Pulmonary artery endothelial cell (primary cell): ENCODE data around the gene SPATA17. TPM values are rescaled to one million over a fixed set of nuclear protein-coding genes. Genes with fewer than 3 reads are reported as not detected.
"Not testable (repeated sequence)": the region's sequence is repeated elsewhere in the genome, so short reads cannot be mapped to it uniquely, and the experiment has no call there.

Experiments used
- DNase-seq: peaks from one replicate; pipeline ENCODE4 v3.0.0-alpha.2; 2011; ENCODE audit warnings: low read depth, low spot score
- total RNA-seq: library from RNA; depleted of rRNA; stranded (reverse); fragments of >200 nt; gene quantifications from 2 replicates; pipeline ENCODE4 v1.2.3, GENCODE V29; 2014

Gene SPATA17
- 0.07 TPM in 1 of 2 replicates, not detected in the other for total RNA-seq

- DNase-seq, result peak; percentile 74
These were observed at the start of gene SPATA17, which contains the start of gene GPATCH2 for GRCh38 chr1:217630711-217631591. TSS of gene SPATA17 (plus strand) at chr1:217631344. CDS start at chr1:217631379, 35 bp downstream. TSS of gene GPATCH2 (minus strand) at chr1:217631090. CDS start at chr1:217630971, 119 bp downstream.

GRCh38 chr1:217584286-217584811 lies 46.8 kb upstream of the SPATA17 start:
- DNase-seq, result not testable (repeated sequence)

- no peak for DNase-seq
These were observed 45.6 kb upstream of the SPATA17 start for GRCh38 chr1:217585577-217585976.

GRCh38 chr1:217586586-217586985 lies 44.6 kb upstream of the SPATA17 start:
- no peak for DNase-seq

- DNase-seq, result no peak
These were observed 40.5 kb upstream of the SPATA17 start for GRCh38 chr1:217590598-217590997.

GRCh38 chr1:217599154-217599553 lies 32.0 kb upstream of the SPATA17 start:
- DNase-seq, result no peak

GRCh38 chr1:217602380-217602779 lies 28.8 kb upstream of the SPATA17 start:
- no peak for DNase-seq

GRCh38 chr1:217605390-217605789 lies 25.8 kb upstream of the SPATA17 start:
- DNase-seq, result peak; percentile 3

GRCh38 chr1:217614200-217614712 lies 16.9 kb upstream of the SPATA17 start:
- DNase-seq, result no peak

GRCh38 chr1:217617126-217617525 lies 14.0 kb upstream of the SPATA17 start:
- no peak for DNase-seq

GRCh38 chr1:217620814-217621213 lies 10.3 kb upstream of the SPATA17 start:
- no peak for DNase-seq

GRCh38 chr1:217622042-217622441 lies 9.1 kb upstream of the SPATA17 start:
- no peak for DNase-seq

GRCh38 chr1:217626321-217626720 lies 4.8 kb upstream of the SPATA17 start:
- no peak for DNase-seq

GRCh38 chr1:217627431-217627830 lies 3.7 kb upstream of the SPATA17 start:
- DNase-seq, result no peak

GRCh38 chr1:217642455-217642854 lies 11.3 kb downstream of the SPATA17 start:
- DNase-seq, result no peak

GRCh38 chr1:217647791-217648190 lies 16.6 kb downstream of the SPATA17 start:
- DNase-seq, result no peak

- DNase-seq, result no peak
These were observed 19.5 kb downstream of the SPATA17 start for GRCh38 chr1:217650674-217651073.

GRCh38 chr1:217660353-217661062 lies 29.4 kb downstream of the SPATA17 start:
- DNase-seq, result no peak

- no peak for DNase-seq
These were observed 30.3 kb downstream of the SPATA17 start for GRCh38 chr1:217661407-217661806.

GRCh38 chr1:217668351-217668940 lies 37.3 kb downstream of the SPATA17 start:
- DNase-seq, result no peak

GRCh38 chr1:217673387-217673786 lies 42.2 kb downstream of the SPATA17 start:
- DNase-seq, result no peak
